ENCODE data around the gene RNU4-1.

RNU4-1 gene

GRCh38 chr12:120290609-120291305 lies 2.3 kb downstream of the RNU4-1 start:
- peak; percentile 2 for DNase-seq (ENCODE audit: low read depth)

GRCh38 chr12:120287491-120287890 lies 5.5 kb downstream of the RNU4-1 start:
- no peak for DNase-seq (ENCODE audit: low read depth)

- DNase-seq (ENCODE audit: low read depth) = no peak
These were observed 6.1 kb downstream of the RNU4-1 start for GRCh38 chr12:120286768-120287490.

GRCh38 chr12:120284381-120284780 lies 8.7 kb downstream of the RNU4-1 start:
- DNase-seq (ENCODE audit: low read depth) = no peak

GRCh38 chr12:120283318-120283717 lies 9.7 kb downstream of the RNU4-1 start:
- DNase-seq (ENCODE audit: low read depth) = no peak

- DNase-seq (ENCODE audit: low read depth) = no peak
These were observed 14.6 kb downstream of the RNU4-1 start for GRCh38 chr12:120278137-120279069.

GRCh38 chr12:120276734-120277133 lies 16.3 kb downstream of the RNU4-1 start:
- no peak for DNase-seq (ENCODE audit: low read depth)

GRCh38 chr12:120267736-120268135 lies 25.3 kb downstream of the RNU4-1 start:
- DNase-seq (ENCODE audit: low read depth) = no peak

- no peak for DNase-seq (ENCODE audit: low read depth)
These were observed 26.7 kb downstream of the RNU4-1 start for GRCh38 chr12:120266180-120266870.

- DNase-seq (ENCODE audit: low read depth) = peak; percentile 62
These were observed 27.4 kb downstream of the RNU4-1 start, which contains the start of gene PXN for GRCh38 chr12:120265473-120266179. Gene PXN (minus strand): TSS chr12:120265730. CDS start chr12:120265629, 101 bp downstream.

GRCh38 chr12:120264904-120265472 lies 28.0 kb downstream of the RNU4-1 start:
- no peak for DNase-seq (ENCODE audit: low read depth)

GRCh38 chr12:120264086-120264903 lies 28.7 kb downstream of the RNU4-1 start:
- no peak for DNase-seq (ENCODE audit: low read depth)

GRCh38 chr12:120263748-120264085 lies 29.3 kb downstream of the RNU4-1 start:
- DNase-seq (ENCODE audit: low read depth) = no peak

- DNase-seq (ENCODE audit: low read depth) = no peak
These were observed 29.9 kb downstream of the RNU4-1 start for GRCh38 chr12:120262852-120263747.

- DNase-seq (ENCODE audit: low read depth) = no peak
These were observed 30.8 kb downstream of the RNU4-1 start for GRCh38 chr12:120261951-120262851.

- DNase-seq (ENCODE audit: low read depth) = no peak
These were observed 32.4 kb downstream of the RNU4-1 start for GRCh38 chr12:120260607-120261006.

GRCh38 chr12:120259418-120260202 lies 33.4 kb downstream of the RNU4-1 start:
- no peak for DNase-seq (ENCODE audit: low read depth)

Data from GM04504 (cell line).